Vagina (tissue), 2 donors: ENCODE measurements around the gene PTMS. TPM values are rescaled to one million over a fixed set of nuclear protein-coding genes. Genes with fewer than 3 reads are reported as not detected.
A peak's percentile ranks its signal among the peaks of the same experiment; 100 is the strongest.

Experiments
- DNase-seq, 2 donors: peaks; one replicate each; pipeline ENCODE4 v3.0.0-alpha.2; 2017; ENCODE audit errors: extremely low spot score in 2 of 2
- H3K27ac ChIP-seq: fragments of 200-600 bp; sonication (generic); one replicate; pipeline ENCODE4 v1.5.1; 2019
- H3K27me3 ChIP-seq: fragments of 200-600 bp; sonication (generic); one replicate; pipeline ENCODE4 v1.5.1; 2019
- H3K36me3 ChIP-seq, 2 donors: fragments of 200-600 bp; sonication (generic); one replicate each; pipeline ENCODE4 v1.5.1; 2017 to 2019
- H3K4me1 ChIP-seq: fragments of 200-600 bp; sonication (generic); one replicate; pipeline ENCODE4 v1.5.1; 2019
- H3K4me3 ChIP-seq, 2 donors: fragments of 200-600 bp; sonication (generic); 1 replicate in 1 of 2; 2 replicates in 1 of 2; pipeline ENCODE4 v1.5.1; 2016 to 2019
- H3K9me3 ChIP-seq: fragments of 200-600 bp; sonication (generic); one replicate; pipeline ENCODE4 v1.5.1; 2019
- POLR2A ChIP-seq, 2 donors: fragments of 450-650 bp; IDR thresholded peaks; one replicate each; pipeline ENCODE4 v1.6.1; 2017; ENCODE audit warnings: antibody characterized with exemption in 2 of 2, mild to moderate bottlenecking in 2 of 2, moderate library complexity in 2 of 2
- POLR2AphosphoS5 ChIP-seq, 2 donors: sonication (generic); formaldehyde crosslinking; IDR thresholded peaks; one replicate each; pipeline ENCODE4 v1.9.0; 2017; ENCODE audit warnings: antibody characterized with exemption in 2 of 2, mild to moderate bottlenecking in 2 of 2, low read depth in 1 of 2; ENCODE audit not compliant: insufficient read depth in 1 of 2
- intact Hi-C: fragments of 100-400 bp; cut with DNase I; formaldehyde crosslinking; loops from one replicate; pipeline ENCODE4 v1.15.1; 2023
- total RNA-seq: library from RNA; depleted of rRNA; stranded (reverse); fragments of >200 nt; gene quantifications from one replicate; pipeline ENCODE4 v1.2.3, GENCODE V29; 2016
- TF ChIP-seq, protein P1 (sequence below), 3 experiments: fragments of 450-650 bp in 2 of 3; fragments of 200-600 bp in 1 of 3; sonication (generic) in 1 of 3; IDR thresholded peaks; one replicate each; pipeline ENCODE4 v1.5.1; 2017 to 2019; ENCODE audit warnings: antibody characterized with exemption in 3 of 3, mild to moderate bottlenecking in 2 of 3, moderate library complexity in 2 of 3

Gene PTMS
- total RNA-seq, 1 donor from 2014 or later: 132 TPM

GRCh38 chr12:6747216-6747615 is 18.9 kb upstream of the PTMS start:
- intact Hi-C loops: no loop called here
- Histone ChIP-seq H3K36me3 (peaks cover 0 to 49% of the 10 kb centered on the region in 2 donors), H3K4me1 (peaks cover 11% of the 10 kb centered on the region), H3K27ac (no peak overlapping the region), H3K27me3 (no peaks in the 10 kb centered on the region), H3K9me3 (no peaks in the 10 kb centered on the region), H3K4me3 (no peak overlapping the region)
- no peak for DNase-seq
- TF ChIP-seq, protein P1, sequence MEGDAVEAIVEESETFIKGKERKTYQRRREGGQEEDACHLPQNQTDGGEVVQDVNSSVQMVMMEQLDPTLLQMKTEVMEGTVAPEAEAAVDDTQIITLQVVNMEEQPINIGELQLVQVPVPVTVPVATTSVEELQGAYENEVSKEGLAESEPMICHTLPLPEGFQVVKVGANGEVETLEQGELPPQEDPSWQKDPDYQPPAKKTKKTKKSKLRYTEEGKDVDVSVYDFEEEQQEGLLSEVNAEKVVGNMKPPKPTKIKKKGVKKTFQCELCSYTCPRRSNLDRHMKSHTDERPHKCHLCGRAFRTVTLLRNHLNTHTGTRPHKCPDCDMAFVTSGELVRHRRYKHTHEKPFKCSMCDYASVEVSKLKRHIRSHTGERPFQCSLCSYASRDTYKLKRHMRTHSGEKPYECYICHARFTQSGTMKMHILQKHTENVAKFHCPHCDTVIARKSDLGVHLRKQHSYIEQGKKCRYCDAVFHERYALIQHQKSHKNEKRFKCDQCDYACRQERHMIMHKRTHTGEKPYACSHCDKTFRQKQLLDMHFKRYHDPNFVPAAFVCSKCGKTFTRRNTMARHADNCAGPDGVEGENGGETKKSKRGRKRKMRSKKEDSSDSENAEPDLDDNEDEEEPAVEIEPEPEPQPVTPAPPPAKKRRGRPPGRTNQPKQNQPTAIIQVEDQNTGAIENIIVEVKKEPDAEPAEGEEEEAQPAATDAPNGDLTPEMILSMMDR (IDR thresholded peaks at IDR 0.05): no peak
- no peak for TF ChIP-seq POLR2A (IDR thresholded peaks at IDR 0.05)
- TF ChIP-seq POLR2AphosphoS5 (IDR thresholded peaks at IDR 0.05; ENCODE audit: insufficient read depth in 1 of 2, low read depth in 1 of 2): no peak

DNA sequence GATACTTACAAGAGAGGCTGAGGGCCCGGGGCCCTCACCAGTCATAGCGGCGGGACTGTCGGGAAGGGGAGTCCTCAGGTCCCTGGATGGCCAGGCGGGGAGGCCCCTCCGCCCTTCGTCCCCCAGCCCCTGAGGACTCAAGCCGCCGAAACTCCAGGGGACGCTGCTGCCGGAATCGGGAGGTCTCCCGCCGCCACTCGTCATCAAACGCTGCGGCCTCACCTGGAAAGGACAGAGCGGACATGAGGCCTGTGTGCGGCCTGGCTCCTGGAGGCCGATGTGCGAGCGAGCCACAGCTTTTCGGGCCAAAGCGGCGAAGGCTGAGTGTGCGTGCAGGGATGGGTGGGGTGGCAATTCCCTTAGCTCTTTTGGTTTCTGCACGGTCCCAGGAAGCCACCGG is 17.4 kb upstream of the PTMS start:
- no peak for DNase-seq
- Histone ChIP-seq H3K9me3 (no peaks in the 10 kb centered on the region), H3K4me1 (peaks cover 15% of the 10 kb centered on the region), H3K27ac (no peak overlapping the region), H3K27me3 (no peaks in the 10 kb centered on the region), H3K4me3 (no peak overlapping the region), H3K36me3 (peaks cover 0 to 49% of the 10 kb centered on the region in 2 donors)
- intact Hi-C loops: no loop called here
- TF ChIP-seq POLR2AphosphoS5 (IDR thresholded peaks at IDR 0.05; ENCODE audit: insufficient read depth in 1 of 2, low read depth in 1 of 2): no peak
- TF ChIP-seq POLR2A (IDR thresholded peaks at IDR 0.05): no peak
- TF ChIP-seq, protein P1 (IDR thresholded peaks at IDR 0.05): no peak

GRCh38 chr12:6750506-6750905 is 15.7 kb upstream of the PTMS start:
- no peaks in the 10 kb centered on the region for H3K9me3 ChIP-seq
- TF ChIP-seq POLR2A (IDR thresholded peaks at IDR 0.05) (no peak), POLR2AphosphoS5 (IDR thresholded peaks at IDR 0.05; ENCODE audit: insufficient read depth in 1 of 2, low read depth in 1 of 2) (no peak)
- TF ChIP-seq, protein P1 (IDR thresholded peaks at IDR 0.05): no peak
- H3K4me1 ChIP-seq: peaks cover 15% of the 10 kb centered on the region
- no peak overlapping the region for H3K27ac ChIP-seq
- peaks cover 0 to 49% of the 10 kb centered on the region in 2 donors for H3K36me3 ChIP-seq
- no peak overlapping the region for H3K4me3 ChIP-seq
- H3K27me3 ChIP-seq: no peaks in the 10 kb centered on the region
- DNase-seq: no peak
- intact Hi-C loops: loop anchor here (5.0 to 10.0 kb wide), 2 partner anchors 77 to 546 kb away; partner anchors contain the start of genes CD9 and P3H3

DNA sequence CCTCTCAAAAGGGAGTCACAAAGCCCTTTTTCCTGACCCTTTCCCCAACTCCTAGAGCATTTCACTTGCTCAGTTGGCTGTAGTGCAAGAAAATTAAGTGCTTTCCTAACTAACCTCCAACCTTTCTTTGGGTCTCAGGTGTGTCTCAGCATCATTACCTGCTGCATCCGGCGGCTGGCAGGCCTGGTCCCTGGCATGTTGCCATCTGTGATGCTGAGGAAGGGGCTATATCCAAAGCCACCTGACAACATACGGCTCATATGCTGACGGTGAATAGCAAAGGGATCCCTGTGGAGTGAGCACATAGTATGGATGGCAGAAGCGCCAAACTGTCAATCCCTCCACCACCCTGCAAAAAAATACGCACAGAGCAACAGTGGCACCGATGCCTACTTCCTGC is 14.4 kb upstream of the PTMS start:
- no peaks in the 10 kb centered on the region for H3K27me3 ChIP-seq
- peak overlapping the region; percentile 70 to 91 for H3K4me3 ChIP-seq
- TF ChIP-seq POLR2AphosphoS5 (IDR thresholded peaks at IDR 0.05; ENCODE audit: insufficient read depth in 1 of 2, low read depth in 1 of 2) (no peak), POLR2A (IDR thresholded peaks at IDR 0.05) (no peak)
- TF ChIP-seq, protein P1 (IDR thresholded peaks at IDR 0.05): no peak
- intact Hi-C loops: loop anchor here (5.0 to 10.0 kb wide), 2 partner anchors 76 to 547 kb away; partner anchors contain the start of genes CD9 and P3H3
- H3K27ac ChIP-seq: peak overlapping the region; percentile 100
- peaks cover 15% of the 10 kb centered on the region for H3K4me1 ChIP-seq
- H3K9me3 ChIP-seq: no peaks in the 10 kb centered on the region
- no peak for DNase-seq
- peaks cover 0 to 41% of the 10 kb centered on the region in 2 donors for H3K36me3 ChIP-seq

GRCh38 chr12:6752167-6752920 is 13.8 kb upstream of the PTMS start:
- peaks cover 15% of the 10 kb centered on the region for H3K4me1 ChIP-seq
- TF ChIP-seq, protein P1 (IDR thresholded peaks at IDR 0.05): no peak
- TF ChIP-seq POLR2AphosphoS5 (IDR thresholded peaks at IDR 0.05; ENCODE audit: insufficient read depth in 1 of 2, low read depth in 1 of 2): no peak
- no peak for TF ChIP-seq POLR2A (IDR thresholded peaks at IDR 0.05)
- peak overlapping the region; percentile 100 for H3K27ac ChIP-seq
- H3K9me3 ChIP-seq: no peaks in the 10 kb centered on the region
- DNase-seq: no peak
- no peaks in the 10 kb centered on the region for H3K27me3 ChIP-seq
- H3K4me3 ChIP-seq: peak overlapping the region; percentile 70 to 91
- intact Hi-C loops: loop anchor here (5.0 to 10.0 kb wide), 2 partner anchors 75 to 548 kb away; partner anchors contain the start of genes CD9 and P3H3
- peaks cover 0 to 40% of the 10 kb centered on the region in 2 donors for H3K36me3 ChIP-seq
